Stimulated activated CD4-positive, alpha-beta T cell treated with anti-CD3 and anti-CD28 coated beads, Interleukin-4, amount 100 ng/mL, for 4 hours (primary cell): ENCODE data around the gene RSPH3.

Experiments used
- DNase-seq, 2 experiments: peaks; one replicate each; pipeline ENCODE4 v3.0.0-alpha.2; 2020

RSPH3 gene

GRCh38 chr6:158924499-158925455, 75.2 kb downstream of the RSPH3 start:
- no peak for DNase-seq

DNA sequence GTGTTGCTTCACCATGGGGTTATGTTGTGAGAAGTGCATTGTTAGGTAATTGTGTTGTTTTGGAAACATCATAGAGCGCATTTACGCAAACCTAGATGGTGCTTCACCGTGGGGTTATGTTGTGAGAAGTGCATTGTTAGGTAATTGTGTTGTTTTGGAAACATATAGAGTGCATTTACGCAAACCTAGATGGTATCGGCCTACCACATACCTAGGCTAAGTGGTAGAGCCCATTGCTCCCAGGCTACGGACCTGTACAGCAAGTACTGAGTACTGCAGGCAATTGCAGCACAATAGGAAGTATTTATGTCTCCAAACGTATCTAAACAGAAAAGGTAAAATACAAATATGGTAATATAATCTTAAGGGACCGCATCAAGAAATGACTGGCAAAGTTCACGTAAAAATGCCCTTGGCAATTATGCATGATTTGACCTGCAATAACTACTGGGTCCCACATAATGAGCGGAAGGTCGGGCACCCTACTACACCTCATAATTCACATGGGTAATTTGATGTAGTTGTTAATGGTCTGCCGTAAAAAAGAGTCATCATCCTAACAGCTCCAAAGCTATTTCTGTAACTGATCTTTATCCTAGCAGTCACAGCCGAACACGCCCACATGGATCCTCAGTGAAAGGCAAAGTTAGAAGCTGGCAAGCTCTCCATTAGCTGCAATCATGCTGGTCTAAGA, 76.0 kb downstream of the RSPH3 start:
- DNase-seq = no peak
